Stimulated activated CD4-positive, alpha-beta T cell treated with anti-CD3 and anti-CD28 coated beads, Interleukin-4, amount 100 ng/mL, for 4 hours (primary cell): ENCODE measurements around the gene TMPRSS6.

Source experiments
- DNase-seq, 2 experiments: peaks; one replicate each; pipeline ENCODE4 v3.0.0-alpha.2; 2020

Gene TMPRSS6

DNA sequence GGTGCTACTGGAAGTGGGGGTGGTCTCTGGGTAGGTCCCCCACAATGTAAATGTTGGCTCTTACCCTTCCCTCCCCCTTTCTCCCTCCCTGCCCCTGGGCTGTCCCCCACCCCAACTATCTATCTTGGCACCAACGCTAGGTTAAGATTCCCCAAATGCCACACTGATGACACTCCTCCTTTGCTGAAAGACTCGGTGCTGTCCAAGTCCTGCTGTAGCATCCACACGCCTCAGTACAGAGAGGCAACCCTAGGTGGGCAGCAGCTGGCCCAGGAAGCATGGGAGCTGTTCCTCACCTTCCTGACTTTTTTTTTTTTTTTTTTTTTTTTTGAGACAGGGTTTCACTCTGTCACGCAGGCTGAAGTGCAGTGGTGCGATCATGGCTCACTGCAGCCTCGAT, 61.4 kb downstream of the TMPRSS6 start:
- no peak for DNase-seq

DNA sequence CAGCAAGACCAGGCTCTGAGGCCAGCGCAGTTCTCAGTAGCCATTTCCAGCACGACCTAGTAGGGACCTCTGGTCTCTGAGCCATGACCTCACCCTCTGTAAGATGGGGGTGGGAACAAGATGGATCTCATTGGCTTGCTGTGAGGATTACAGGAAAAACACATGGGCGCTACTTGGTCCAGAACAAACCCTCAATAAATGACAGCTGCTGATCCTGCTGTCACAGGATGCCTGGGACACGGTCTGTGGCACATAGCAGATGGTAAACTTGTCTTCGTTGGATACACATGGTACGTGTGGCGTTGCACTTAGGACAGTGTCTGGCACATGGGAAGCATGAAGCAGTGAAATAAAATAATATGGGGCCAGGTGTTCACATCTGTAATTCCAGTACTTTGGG, 62.5 kb downstream of the TMPRSS6 start:
- no peak for DNase-seq

DNA sequence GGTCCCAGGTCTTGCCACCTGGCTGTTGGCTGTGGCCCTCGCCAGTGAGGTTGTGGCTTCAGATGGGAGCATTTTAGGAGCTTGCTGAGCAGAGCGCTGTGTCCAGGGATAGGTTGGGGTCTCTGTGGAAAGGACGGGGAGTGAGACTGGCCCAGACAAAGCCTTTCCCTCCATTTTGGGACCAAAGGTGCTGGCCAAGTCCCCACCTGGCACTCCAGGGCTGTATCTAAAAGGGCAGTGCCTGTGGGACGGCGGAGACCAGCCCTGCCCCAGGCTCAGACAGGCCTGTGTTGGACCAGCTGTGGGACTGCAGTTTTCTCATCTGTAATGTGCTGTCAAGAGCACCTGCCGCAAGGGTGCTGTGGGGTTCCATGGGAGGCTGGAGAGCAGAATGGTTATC, 62.9 kb downstream of the TMPRSS6 start:
- DNase-seq, result no peak

DNA sequence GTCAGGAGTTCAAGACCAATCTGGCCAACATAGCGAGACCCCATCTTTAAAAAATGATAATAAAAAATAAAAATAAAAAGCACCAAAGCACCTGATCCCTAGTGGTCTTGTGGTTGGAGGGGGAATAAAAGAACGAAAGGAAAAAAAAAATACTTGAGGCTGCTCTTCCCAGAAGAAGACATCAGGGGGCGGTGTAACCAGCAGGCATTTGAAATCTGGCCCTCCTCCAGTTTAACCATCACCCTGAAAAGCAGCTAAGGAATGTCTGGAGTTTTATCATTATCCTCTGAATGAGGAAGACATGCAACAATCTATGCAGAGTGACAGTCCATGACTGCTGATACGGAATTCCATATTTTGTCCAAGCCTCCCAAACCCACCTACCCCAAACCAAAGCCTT, 63.6 kb downstream of the TMPRSS6 start:
- DNase-seq, result no peak

DNA sequence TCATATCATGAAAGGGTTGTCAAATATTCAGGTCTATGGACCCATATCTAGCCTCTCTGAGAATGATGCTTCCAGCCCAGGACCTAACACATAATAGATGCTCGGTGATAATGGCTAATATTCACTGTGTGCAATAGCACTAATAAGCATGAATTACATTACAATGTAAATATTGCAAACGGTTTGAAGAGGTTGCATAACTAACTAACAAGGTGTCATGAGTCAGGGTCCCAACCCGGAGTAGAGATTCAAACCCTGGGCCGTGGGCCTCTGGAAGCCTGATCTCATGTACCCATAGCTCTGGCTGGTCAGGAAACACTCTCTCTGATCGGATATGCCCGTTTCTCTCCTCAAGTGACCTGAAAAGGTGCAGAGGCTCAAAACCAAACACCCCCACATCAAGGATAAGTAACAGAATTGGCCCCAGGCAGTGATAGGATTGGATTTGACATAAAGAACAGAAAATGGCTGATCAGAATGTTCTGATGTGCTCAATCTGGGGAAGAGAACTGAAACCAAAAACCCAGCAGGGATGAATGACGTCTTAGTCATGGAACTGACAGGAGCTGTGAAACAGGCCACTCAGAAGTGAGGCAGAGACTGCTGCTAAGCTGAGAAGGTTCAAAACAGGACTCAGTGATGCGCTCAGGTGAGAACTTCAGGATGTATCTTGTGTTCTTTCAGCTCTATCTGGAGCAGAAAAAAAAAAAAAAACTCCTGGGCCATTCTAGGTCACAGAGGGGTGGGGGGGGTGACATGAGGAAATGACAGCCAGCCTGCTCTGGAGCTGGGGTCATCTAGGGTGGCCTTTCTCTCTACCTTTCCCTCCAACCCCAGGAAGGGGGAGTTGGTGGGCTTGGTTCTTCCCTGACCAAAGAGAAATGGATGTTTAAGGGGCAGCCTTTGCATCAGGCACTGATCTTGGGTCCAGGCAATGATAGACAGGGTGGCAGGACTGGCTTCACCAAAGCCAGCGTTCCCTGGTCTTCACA, 64.6 kb downstream of the TMPRSS6 start:
- no peak for DNase-seq

DNA sequence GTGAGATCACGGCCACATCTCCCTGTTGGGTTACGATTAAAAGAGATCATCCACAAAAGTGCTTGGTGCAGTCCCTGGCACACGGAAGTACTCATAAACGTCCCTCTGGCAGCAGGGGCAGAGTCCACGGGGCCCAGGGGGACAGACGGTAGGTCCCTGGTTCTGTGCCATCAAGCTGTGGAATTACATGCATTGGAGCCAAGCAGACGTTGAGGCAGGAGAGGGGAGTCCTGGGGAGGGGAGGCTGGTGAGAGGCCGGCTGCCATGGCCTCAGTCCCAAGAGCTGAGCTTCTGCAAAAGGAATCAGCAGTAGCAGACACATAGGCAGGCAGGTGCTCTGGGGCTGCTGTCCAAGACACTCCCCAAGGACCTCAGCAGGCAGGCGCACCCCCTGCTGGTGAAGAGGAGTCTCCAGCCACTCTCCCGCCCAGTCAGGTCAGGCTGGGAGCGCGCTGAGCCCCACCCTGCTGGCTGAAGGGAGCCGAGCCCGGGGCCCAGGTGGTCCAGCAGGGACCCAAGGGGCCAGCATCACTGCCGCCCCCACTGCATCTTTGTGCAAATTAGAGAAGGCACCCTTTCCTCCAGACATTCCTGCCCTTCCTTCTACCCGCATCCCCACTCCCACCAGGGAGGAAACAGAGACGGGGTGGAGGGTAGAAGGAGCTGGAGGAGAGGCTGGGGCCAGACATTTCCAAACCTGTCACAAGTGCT, 65.5 kb downstream of the TMPRSS6 start:
- DNase-seq, result peak; percentile 28 to 50

DNA sequence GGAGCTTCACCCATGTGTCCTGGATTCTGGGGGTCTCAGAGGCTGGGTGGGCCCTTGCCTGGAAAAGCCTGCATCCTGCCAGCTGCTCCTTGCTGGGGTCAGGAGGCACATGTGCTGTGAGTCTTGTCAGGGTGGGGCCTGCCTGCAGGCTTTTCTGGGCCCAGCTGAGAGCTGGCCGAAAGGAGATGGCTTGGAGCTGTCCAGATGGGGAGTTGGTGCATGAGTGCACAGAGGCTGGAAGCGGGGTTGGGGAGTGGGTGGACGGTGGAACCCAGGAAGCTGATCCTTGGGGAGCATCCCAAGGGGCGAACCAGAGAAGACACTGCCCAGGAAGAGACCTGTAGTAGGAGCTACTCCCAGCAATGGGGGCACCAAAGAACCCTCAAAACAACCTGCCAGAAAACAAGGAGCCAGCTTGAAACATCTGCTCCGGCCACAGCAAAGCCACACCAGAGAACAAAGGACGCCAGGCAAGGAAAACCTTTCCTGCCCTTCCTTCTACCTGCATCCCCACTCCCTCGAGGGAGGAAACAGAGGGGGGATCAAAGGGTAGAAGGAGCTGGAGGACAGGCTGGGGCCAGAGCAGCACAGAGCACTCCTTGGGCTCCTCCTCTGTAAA, 66.2 kb downstream of the TMPRSS6 start:
- no peak for DNase-seq

DNA sequence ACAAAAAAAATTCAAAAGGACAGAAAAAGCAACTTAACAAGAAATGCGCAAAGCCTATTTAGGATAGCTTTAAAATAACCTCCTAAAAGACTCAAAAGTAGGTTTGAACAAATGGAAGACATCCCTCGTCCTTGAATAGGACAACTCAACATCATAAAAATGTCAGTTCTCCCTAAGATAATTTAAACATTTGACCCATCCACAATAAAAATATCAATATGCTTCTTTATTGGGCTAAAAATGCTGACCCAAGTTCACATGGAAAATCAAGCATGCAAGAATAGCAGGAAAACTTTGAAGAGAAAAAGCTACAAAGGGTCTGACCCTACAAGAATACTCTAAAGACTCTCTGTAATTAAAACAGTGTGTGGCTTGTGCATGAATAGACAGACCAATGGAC, 70.0 kb downstream of the TMPRSS6 start:
- no peak for DNase-seq

DNA sequence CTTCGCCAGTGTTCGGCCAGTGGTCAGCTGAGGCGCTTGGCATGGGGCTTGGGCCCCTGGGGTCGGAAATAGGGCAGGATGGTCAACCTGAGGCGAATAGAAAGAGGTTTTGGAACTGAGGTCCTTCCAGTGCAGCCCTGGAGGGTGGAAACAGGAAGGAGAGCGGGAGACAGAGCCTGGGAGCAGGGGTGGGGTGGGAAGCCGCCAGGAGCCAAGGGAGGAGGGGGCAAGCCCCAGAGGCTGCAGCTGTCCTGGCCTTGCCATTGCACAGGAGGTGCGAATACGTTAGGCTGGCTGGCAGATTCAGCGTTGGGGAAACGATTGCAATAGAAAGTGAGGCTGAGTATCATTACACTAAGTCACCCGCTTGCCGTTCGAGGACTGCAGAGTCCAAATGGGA, 71.8 kb downstream of the TMPRSS6 start:
- DNase-seq, result no peak

DNA sequence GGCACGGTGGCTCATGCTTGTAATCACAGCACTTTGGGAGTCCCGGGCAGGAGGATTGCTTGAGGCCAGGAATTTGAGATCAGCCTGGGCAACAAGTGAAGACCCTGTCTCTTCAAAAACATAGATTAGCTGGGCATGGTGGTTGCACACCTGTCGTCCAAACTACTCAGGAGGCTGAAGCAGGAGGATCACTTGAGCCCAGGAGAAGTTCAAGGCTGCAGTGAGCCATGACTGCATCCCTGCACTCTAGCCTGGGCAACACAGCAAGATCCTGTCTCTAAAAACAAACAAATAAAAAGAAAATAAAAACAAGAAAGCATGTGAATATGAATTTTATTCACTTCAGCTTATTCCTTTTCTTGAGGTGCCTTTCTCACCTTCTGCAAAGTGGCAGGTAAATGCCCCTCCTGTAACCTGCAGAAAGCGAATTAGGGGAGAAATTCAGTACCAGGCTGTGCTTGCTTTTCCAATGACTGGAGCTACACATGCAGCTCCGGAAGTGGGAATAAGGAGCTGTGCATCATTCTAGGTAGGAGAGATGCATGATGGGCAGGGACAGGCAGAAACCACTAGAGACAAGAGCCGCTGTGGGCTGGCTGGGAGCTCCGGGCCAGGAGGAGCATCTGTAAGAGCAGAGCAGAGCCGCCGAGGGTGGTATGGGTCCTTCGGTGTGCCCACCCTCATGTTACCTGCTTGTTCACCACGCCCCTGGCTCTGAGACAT, 72.7 kb downstream of the TMPRSS6 start:
- no peak for DNase-seq

DNA sequence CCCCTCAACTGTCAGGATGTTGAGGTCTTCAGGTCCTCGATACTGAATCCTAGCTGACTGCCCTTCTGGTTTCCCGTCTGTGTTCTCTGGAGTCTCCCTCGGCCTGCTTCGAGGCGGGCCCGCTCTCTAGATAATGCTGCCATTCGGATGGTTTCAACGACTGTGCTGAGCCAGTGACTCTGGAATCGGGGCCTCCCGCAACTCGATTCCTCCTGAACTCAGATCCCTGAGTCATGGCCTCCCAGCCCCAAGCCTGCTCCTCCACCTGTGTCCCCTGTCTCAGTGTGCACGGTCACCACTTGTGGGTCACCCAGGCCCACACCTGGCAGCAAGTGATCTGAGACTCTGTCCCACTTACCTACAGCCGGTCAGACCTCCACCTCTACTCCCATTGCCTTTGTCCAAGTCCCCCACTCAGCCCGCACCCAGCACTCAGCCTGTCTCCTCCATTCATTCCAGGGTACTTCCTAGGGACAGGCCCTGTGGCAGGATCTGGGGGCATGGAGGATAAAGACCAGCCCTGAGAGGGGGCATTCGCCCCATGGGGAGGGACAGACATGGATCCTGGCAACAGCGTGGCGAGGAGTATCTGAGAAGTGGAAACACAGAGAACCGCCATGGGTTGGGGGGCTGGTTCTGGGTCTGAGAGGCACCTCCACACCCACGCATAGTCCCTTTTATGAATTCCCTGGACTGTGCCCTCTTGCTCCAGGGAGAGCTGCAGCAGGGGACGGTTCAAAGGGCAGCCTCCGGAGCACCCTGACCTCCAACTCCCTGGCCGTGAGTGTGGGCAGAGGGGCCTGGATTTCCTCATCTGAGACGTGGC, 75.7 kb downstream of the TMPRSS6 start:
- DNase-seq, result no peak

DNA sequence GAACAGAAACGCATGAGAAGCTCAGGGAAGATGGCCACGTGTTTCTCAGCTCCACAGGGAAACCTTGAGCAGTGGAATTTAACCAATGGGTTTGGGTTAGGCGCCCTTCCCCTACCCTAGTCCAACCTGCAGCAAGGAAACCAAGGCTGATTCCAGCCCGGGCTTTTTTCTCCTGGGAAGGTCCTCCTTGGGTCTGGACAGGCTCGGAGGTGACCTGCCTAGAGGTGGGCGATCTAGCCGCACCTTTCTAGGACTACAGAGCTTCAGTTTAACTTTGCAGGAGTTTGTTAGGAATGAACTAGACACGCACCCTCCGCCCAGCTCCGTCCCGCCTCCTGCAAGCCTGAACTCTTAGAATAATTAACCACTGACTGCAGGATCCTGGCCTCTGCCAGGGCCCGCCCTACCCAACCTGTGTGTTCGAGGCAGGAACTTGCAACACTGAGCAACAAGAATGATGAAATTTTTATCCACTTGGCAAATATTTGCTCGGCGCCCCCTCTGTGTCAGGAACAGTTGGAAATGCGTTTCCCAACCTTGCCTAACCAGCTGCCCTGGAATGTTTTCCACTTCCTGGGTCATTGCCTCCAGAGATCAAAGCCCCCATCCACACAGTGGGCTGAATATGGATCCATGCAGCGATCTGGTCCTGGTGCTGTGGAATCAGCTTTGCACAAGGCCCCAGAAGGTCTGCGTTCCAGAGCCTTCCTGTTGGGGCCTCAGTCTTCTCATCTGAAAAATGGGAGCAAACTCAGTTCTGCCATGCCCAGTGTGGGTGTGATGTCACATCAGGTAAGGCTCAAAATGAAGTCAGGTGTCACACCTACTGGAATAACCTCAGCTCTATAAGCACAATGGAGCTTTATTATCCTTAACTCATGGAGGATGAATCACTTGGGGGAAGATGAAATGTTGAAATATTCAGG, 76.7 kb downstream of the TMPRSS6 start:
- DNase-seq, result no peak

DNA sequence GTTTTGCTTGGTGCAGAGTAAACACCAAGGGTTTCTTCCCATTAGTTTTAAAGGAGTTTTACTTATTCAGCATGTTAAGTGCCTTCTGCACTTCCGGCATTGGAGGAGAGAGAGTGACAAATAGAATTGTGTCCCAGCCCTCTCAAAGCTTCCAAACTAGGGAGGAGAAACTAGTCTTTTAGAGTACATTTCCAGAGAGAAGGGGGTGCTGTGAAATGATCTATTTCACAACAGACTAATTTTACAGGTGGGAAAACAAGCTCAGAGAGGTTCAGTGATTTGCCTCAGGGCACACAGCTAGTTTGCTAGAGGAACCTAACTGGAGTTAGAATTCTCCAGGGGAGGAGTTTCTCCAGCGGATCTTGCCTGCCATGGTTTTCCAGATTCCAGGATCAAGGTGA, 77.4 kb downstream of the TMPRSS6 start:
- no peak for DNase-seq

DNA sequence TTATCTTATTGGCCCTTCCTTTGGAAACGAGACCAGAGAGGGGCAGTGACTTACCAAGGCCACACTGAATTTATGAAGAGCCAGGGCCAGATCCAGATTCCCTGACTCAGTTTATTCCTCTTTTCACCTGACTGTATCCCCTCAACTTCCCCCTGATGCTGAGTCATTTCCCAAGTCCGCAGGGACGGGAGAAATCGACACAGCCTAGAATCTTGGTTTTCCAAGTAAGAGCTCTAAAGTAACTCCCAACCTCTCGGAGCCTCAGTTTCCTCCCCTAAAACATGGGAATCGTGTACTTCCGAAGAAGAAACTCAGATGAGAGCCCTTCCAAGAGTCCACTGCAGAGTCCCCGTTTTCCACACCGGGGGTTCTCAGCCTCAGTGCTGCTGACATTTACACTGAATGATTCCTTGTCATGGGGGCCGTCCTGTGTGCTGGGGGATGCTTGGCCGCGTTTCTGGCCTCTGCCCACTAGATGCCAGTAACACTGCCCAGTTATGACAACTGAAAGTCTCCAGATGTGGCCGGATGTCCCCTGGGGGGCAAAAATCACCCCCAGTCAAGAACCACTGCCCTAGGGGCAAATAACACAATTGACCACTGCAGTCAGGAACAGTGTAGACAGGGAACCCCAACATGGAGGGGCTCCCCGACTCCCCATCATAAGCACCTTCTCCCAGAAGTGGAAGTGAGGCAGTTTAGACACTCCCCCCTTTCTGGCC, 78.8 kb downstream of the TMPRSS6 start:
- no peak for DNase-seq

DNA sequence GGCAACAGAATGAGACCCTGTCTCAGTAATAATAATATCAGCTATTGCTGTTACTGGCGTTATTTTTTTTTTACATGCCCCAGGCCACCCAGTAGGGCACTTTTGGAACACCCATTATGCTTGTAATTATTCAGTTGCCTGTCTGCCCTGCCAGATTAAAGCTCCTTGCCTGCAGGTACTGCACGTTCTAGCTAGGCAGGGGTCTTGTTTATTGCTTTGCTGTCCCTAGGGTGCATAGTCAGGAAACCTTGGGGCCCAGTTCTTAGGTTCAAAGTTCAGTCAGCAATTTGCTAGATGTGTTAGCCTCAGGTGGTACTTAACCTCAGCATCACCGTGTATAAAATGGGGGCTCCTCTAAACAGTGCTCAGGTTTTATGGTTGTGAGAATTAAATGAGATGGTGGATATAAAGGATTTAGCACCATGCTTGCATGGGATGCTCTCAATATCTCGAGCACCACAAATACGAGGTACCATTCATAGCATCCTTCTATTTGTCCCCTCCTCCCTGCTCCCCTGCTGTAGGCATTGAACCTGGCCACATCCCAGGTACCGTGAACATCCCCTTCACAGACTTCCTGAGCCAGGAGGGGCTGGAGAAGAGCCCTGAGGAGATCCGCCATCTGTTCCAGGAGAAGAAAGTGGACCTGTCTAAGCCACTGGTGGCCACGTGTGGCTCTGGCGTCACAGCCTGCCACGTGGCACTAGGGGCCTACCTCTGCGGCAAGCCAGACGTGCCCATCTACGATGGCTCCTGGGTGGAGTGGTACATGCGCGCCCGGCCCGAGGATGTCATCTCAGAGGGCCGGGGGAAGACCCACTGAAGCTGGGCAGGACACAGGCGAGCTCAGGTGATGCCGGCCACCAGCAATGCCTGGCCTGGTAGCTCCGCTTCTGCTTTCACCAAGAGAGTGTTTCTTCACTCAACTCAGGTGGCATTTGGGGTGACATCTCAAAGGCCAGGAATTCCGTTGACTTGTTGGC, 80.5 kb downstream of the TMPRSS6 start:
- DNase-seq, result no peak

DNA sequence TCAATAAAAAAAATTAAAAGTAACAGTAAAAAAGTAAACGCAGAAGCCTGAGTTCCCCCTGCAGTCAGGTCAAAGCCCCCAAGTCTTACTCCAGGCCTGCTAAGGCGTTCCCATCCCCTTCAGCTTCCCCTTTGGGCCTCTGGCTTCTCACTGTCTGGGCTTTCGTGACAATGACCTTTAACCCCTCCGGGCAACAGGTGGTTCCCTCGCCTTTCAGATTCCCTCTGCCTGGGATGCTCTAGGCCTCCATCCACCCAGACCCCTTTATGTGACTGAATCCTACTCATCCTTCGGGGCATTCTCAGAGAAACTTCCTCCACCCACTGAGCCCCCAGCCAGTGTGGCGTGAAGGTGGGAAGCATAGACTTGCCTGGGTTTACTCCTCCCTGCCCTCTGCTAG, 82.0 kb downstream of the TMPRSS6 start:
- DNase-seq, result no peak

DNA sequence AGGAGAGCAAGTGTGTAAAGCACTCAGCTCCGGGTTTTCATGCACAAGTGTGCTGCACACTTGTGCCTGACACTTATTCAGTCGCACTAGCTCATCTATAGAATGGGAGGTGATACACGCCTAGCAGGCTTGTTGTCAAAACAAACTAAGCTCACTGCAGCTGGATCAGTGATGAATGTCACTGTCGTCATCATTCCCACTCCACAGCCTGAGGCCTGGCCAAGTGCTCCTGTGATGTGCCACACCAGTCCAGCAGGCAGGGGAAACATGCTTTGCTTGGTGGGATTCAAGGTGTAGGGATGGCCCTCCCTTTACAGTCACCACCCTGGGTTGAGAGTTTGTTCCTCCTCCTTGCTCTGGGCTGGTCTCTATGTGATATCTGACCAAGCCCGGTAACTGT, 83.2 kb downstream of the TMPRSS6 start:
- DNase-seq, result no peak

DNA sequence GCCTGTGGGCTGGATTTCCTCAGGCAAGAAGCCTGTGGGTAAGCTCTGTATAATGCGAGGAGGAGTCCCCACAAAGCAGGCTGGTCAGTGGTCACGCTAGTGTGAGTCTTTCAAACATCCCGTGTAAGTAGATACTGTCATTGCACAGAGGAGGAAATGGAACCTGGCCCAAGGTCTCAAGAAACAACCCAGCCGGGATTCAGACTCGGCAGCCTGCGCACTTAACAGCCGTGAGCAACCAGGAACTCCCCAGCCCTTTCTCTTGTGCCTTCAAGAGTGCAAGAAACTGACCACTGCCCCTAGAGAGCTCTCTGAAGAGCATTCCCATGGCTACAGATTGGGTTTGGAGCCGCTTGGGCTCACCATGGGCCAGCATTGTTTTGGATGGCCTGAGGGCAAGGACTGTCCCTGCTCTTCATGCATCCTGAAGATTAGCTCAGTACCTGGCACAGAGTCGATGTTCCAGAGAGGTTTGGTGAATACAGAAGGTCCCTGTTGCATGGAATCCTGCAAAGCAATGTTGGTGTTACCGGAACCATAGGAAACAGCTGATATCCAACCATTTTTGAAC, 83.9 kb downstream of the TMPRSS6 start:
- no peak for DNase-seq
